DOHH2 (cell line): ENCODE data around the gene ATP6V0E1.
"Not testable (repeated sequence)": the region's sequence is repeated elsewhere in the genome, so short reads cannot be mapped to it uniquely, and the experiment has no call there.

ENCODE experiments used
- H3F3A ChIP-seq: fragments of 200-600 bp; sonication (generic), shearing (Covaris generic); 2 replicates; pipeline ENCODE4 v1.6.0; 2016; ENCODE audit warnings: antibody characterized with exemption, mild to moderate bottlenecking; ENCODE audit not compliant: control insufficient read depth, insufficient read depth
- H3K27ac ChIP-seq: fragments of 200-600 bp; sonication (generic); 2 replicates; pipeline ENCODE4 v1.5.1; 2014; ENCODE audit warnings: low read depth, mild to moderate bottlenecking, low read length, moderate library complexity
- H3K27me3 ChIP-seq: fragments of 200-600 bp; sonication (generic); 2 replicates; pipeline ENCODE4 v1.6.1; 2014; ENCODE audit warnings: mild to moderate bottlenecking, low read length, mixed read lengths; ENCODE audit not compliant: control insufficient read depth
- H3K36me3 ChIP-seq: fragments of 200-600 bp; sonication (generic); 2 replicates; pipeline ENCODE4 v1.6.1; 2014; ENCODE audit warnings: mild to moderate bottlenecking, low read length, moderate library complexity, mixed read lengths; ENCODE audit not compliant: control insufficient read depth
- H3K4me1 ChIP-seq: fragments of 200-600 bp; sonication (generic); 2 replicates; pipeline ENCODE4 v1.6.1; 2014; ENCODE audit warnings: mild to moderate bottlenecking, low read length, mixed read lengths; ENCODE audit not compliant: control insufficient read depth
- H3K4me2 ChIP-seq: fragments of 200-600 bp; sonication (generic); 2 replicates; pipeline ENCODE4 v1.6.0; 2014; ENCODE audit warnings: mild to moderate bottlenecking, low read length, moderate library complexity
- H3K4me3 ChIP-seq: fragments of 200-600 bp; sonication (generic); 2 replicates; pipeline ENCODE4 v1.5.1; 2014; ENCODE audit warnings: mild to moderate bottlenecking, low read length, mixed read lengths
- H3K79me2 ChIP-seq: fragments of 200-600 bp; sonication (generic); 2 replicates; pipeline ENCODE4 v1.6.1; 2014; ENCODE audit warnings: mild to moderate bottlenecking, low read length, mixed read lengths; ENCODE audit not compliant: control insufficient read depth
- H3K9me2 ChIP-seq: fragments of 200-600 bp; sonication (generic); replicated peaks from 2 replicates; pipeline ENCODE4 v1.6.1; 2014; ENCODE audit warnings: mild to moderate bottlenecking, low read length, mixed read lengths; ENCODE audit not compliant: control insufficient read depth
- H3K9me3 ChIP-seq: fragments of 200-600 bp; sonication (generic); 2 replicates; pipeline ENCODE4 v1.6.1; 2014; ENCODE audit warnings: antibody characterized with exemption, low read length, mixed read lengths; ENCODE audit not compliant: control insufficient read depth, insufficient read depth
- H4K20me1 ChIP-seq: fragments of 200-600 bp; sonication (generic); 2 replicates; pipeline ENCODE4 v1.6.0; 2014; ENCODE audit warnings: low read depth, mild to moderate bottlenecking, antibody characterized with exemption, low read length, moderate library complexity; ENCODE audit not compliant: control insufficient read depth, insufficient read depth
- CTCF ChIP-seq: fragments of 200-600 bp; sonication (generic); IDR thresholded peaks from one replicate; pipeline ENCODE4 v1.5.1; 2014; ENCODE audit warnings: antibody characterized with exemption, mild to moderate bottlenecking, low read depth, low read length; ENCODE audit not compliant: poor library complexity, severe bottlenecking
- EZH2phosphoT487 ChIP-seq: fragments of 200-600 bp; sonication (generic); IDR thresholded peaks from 2 replicates; pipeline ENCODE4 v1.6.1; 2017; ENCODE audit warnings: borderline replicate concordance, mild to moderate bottlenecking, antibody characterized with exemption, low read length, moderate library complexity, mixed read lengths

Gene ATP6V0E1

GRCh38 chr5:173027905-173028304 lies 44.3 kb downstream of the ATP6V0E1 start:
- Histone ChIP-seq H4K20me1 (peaks cover 15% of the 10 kb centered on the region; the same call in 1 of the 2 replicates), H3K4me3 (no peak overlapping the region), H3K27ac (no peak overlapping the region), H3K79me2 (peaks cover 78% of the 10 kb centered on the region), H3K4me1 (peaks cover 6% of the 10 kb centered on the region), H3K36me3 (peaks cover 19% of the 10 kb centered on the region), H3K9me2 (no peaks in the 10 kb centered on the region), H3K27me3 (no peaks in the 10 kb centered on the region), H3K9me3 (no peaks in the 10 kb centered on the region), H3K4me2 (no peak overlapping the region), H3F3A (peaks cover 3% of the 10 kb centered on the region; the same call in 1 of the 2 replicates)
- no peak for TF ChIP-seq CTCF
- no peak for TF ChIP-seq EZH2phosphoT487

- peaks cover 16% of the 10 kb centered on the region for H3K36me3 ChIP-seq
- no peaks in the 10 kb centered on the region for H3K27me3 ChIP-seq
- H3K4me2 ChIP-seq = no peak overlapping the region
- H3K27ac ChIP-seq = no peak overlapping the region
- no peak for TF ChIP-seq EZH2phosphoT487
- TF ChIP-seq CTCF = no peak
- peaks cover 15% of the 10 kb centered on the region for H3K4me1 ChIP-seq
- H3K9me3 ChIP-seq = no peaks in the 10 kb centered on the region
- H3K4me3 ChIP-seq = no peak overlapping the region
- peaks cover 12% of the 10 kb centered on the region; the same call in 1 of the 2 replicates for H3F3A ChIP-seq
- H3K79me2 ChIP-seq = peaks cover 80% of the 10 kb centered on the region
- peaks cover 15% of the 10 kb centered on the region; the same call in 1 of the 2 replicates for H4K20me1 ChIP-seq
- H3K9me2 ChIP-seq = no peaks in the 10 kb centered on the region
Measured at GRCh38 chr5:173028811-173029327, 45.3 kb downstream of the ATP6V0E1 start.

GRCh38 chr5:173029499-173029921 lies 45.9 kb downstream of the ATP6V0E1 start:
- TF ChIP-seq EZH2phosphoT487 (no peak), CTCF (no peak)
- peaks cover 81% of the 10 kb centered on the region for H3K79me2 ChIP-seq
- no peak overlapping the region for H3K4me3 ChIP-seq
- H3F3A ChIP-seq = peaks cover 13% of the 10 kb centered on the region; the same call in 1 of the 2 replicates
- no peak overlapping the region for H3K27ac ChIP-seq
- no peaks in the 10 kb centered on the region for H3K9me2 ChIP-seq
- peaks cover 22% of the 10 kb centered on the region for H3K4me1 ChIP-seq
- H3K4me2 ChIP-seq = no peak overlapping the region
- H4K20me1 ChIP-seq = peaks cover 15% of the 10 kb centered on the region; the same call in 1 of the 2 replicates
- H3K27me3 ChIP-seq = no peaks in the 10 kb centered on the region
- H3K36me3 ChIP-seq = peaks cover 17% of the 10 kb centered on the region
- H3K9me3 ChIP-seq = no peaks in the 10 kb centered on the region

GRCh38 chr5:173032096-173032495 lies 48.5 kb downstream of the ATP6V0E1 start:
- peaks cover 82% of the 10 kb centered on the region for H3K79me2 ChIP-seq
- peaks cover 47% of the 10 kb centered on the region for H3K4me1 ChIP-seq
- not testable (repeated sequence) for H3K4me2 ChIP-seq, H3K27ac ChIP-seq, H3K27me3 ChIP-seq, H3K9me3 ChIP-seq, H3K4me3 ChIP-seq, H3K9me2 ChIP-seq
- H3K36me3 ChIP-seq = peaks cover 31% of the 10 kb centered on the region
- peaks cover 24% of the 10 kb centered on the region for H3F3A ChIP-seq
- peaks cover 15% of the 10 kb centered on the region; the same call in 1 of the 2 replicates for H4K20me1 ChIP-seq
